Stimulated activated CD4-positive, alpha-beta T cell treated with anti-CD3 and anti-CD28 coated beads, Interleukin-15, amount 100 ng/mL, for 48 hours (primary cell): ENCODE results near the gene TSLP.

Experiments used
- DNase-seq, 2 donors: peaks; one replicate each; pipeline ENCODE4 v3.0.0-alpha.2; 2020; ENCODE audit warnings: low read depth in 2 of 2

TSLP gene

GRCh38 chr5:111095982-111096381 is 24.5 kb downstream of the TSLP start:
- DNase-seq, result no peak

DNA sequence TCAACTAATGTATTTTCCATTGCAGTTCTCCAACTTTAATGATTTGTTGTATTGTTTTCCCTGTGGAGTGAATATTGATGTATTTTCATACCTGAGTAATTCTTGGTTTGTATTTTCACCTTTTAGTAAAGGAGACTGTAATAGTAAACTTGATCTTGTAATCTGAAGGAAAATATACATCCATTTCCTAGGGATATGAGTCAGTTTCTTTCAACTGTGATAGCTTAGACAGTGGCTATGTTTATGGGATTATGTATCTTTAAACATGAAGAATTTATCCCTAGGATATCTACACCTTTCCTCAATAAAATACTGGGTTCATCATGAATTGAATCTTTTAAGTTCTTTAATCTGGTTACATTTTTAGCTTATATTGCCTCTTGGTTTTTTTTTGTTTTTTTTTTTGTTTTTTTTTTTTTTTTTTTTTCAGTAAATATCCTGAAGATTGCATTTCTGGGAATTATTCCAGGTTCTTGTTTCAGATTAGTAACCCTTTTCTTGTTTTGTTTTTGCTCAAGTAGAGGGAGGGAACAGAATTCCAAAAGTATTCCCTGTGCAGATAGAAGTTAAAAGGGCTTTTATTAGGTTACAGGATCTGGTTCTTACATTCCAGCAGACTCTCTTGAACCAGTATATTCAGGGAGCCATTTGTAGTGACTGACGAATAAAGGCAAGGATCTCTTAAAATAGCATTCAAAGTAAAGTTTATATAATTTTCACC is 27.7 kb downstream of the TSLP start:
- DNase-seq, result no peak

DNA sequence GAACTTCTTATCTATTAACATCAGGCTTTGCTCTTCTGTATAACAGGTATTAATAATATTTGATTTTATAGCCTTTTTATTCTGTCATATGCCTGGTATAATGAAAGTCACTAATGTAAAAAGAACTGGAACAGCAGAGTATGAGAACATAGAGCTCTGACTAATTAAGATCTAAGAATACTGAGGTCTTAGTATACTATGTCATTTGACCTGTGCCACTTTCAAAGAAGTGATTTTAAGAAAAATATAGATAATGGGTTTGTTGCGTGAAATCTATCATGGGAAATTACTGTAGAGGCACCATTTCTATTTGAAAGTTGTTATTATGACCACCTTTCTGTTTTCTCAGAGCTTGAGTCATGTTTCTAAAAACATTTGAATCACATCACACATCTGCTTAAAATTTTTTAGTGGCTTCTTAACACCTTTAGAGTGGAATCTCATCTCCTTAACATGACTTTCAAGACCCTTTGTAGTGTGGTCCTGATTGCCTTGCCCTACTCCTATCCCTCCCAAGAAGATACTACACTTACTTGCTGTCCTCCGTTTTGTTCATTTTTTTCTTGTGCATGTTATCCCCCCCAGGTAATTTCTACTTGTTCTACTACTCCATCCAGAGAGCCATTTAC is 34.9 kb downstream of the TSLP start:
- no peak for DNase-seq

DNA sequence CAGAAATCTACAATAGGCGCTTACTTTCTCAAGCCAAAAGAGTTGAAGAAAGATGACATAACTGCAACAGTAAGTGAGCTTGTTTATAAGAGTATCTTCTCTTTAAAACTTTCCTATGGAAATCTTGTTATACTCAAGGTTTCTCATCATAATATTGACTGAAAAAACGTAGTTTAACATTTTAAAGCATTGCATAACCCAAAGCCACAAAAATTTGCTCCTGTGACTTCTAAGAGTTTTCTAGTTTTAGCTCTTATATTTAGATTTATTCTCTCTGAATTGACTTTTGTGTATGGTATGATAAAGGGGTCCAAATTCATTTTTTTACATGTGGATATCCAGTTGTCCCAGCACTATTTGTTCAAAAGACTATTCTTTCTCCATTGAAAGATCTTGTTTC is 35.9 kb downstream of the TSLP start:
- DNase-seq, result no peak

DNA sequence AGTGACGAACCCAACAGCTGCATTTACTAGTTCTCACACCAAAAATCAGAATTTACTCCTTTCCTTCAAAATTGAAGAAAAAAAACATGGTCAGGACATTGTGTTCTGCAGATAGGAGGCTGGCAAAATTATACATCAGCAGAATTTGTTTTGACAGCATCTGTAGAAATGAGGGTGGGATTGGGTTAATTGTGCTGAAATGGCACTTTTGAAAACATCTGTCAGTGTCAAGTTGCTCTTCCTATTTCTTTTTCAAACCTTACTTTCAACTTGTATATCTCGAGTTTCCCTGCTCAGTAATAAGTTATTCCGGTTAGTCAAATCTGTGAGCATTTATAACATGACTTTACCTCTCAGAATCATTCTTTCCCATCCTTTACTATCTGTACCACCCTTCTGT is 40.4 kb downstream of the TSLP start:
- DNase-seq, result no peak

DNA sequence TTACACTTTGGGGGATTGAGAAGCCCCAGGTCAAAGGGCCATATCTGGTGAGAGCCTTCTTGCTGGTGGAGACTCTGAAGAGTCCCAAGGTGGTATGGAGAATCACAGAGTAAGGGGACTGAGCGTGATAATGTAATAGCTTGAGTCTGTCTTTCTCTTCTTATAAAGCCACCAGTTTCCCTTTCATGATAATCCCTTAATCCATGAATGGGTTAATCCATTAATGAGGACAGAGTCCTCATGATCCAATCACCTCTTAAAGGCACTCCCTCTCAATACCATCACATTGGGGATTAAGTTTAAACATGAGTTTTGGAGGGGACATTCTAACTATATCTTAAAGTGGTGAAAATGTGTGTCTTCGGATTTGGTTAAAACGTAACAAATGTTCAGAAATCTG is 42.2 kb downstream of the TSLP start:
- DNase-seq, result no peak

DNA sequence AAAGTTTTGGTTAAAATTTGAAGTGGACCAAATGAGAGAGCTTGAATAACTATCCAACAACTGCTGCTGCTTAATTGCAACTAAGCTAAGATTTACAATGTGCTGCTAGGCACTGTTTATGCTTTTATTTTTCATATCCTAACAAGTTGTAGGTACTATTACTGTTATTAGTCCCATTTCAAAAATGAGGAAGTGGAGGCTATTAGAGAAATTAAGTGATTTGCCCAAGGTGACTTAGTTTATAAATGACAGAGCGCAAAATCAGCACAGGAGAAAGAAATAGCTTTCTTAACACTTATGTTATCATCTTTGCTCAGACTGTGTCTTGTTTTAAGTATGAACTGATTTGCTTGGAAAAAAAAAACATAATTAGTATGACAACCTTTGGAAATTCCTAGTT is 43.7 kb downstream of the TSLP start:
- no peak for DNase-seq

DNA sequence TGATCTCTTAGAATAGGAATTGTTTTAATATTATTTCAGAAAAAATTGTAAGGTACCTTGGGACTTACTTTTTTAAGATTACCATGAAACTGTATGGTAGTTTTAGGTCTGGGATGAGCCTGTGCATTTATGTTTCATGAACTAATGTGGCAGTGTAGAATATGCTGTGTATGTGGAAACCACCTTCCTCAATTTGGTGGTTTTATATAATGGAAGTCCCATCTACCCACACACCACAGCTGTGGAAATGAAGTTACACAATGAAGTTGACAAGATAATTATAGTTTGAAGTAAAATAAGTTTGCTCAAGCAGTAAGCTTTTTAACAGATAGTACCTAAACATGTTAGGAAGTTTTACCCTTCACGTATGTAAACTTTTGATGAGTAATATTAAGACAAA is 45.0 kb downstream of the TSLP start:
- DNase-seq, result no peak

GRCh38 chr5:111117136-111117535 is 45.6 kb downstream of the TSLP start:
- DNase-seq, result no peak

DNA sequence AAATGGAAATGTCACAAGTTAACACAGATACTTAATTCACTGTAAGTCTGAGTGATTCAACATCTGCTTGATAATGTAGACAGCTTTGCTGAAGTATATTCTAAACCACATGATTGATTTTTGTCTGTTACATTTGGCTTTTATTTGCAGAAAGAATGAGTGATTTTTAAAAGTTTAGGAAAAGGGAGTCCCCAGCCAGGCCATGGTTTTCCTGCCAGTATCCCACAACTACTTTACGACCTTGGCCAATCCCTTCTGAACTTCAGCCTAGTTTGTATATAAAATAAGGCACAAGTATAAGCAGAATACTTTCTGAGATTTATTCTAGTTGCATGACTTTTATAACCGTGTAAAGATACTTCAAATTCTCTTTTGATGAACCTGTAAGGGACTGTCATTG is 47.7 kb downstream of the TSLP start:
- DNase-seq, result no peak

- DNase-seq, result no peak
Measured at GRCh38 chr5:111119856-111120255, 48.3 kb downstream of the TSLP start.

GRCh38 chr5:111120911-111121310 is 49.4 kb downstream of the TSLP start:
- no peak for DNase-seq

DNA sequence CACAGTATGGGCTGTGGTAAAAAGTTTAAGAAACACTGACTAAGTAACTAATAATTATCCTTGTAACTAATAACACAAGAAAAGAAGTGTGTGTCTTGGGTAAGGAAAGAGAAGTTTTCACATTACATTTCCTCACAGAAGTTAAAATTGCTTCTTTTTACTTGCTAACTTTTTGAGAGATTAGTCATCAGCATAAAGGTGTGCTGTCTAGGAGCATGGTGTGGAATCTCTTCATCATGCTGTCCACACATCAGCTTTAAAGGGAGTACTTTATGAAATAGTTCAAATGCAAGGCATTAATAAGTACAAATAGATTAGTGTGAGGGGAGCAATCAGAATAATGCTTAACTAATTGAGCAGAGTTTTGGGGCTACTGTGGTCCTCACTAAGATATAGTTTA is 50.4 kb downstream of the TSLP start:
- no peak for DNase-seq

DNA sequence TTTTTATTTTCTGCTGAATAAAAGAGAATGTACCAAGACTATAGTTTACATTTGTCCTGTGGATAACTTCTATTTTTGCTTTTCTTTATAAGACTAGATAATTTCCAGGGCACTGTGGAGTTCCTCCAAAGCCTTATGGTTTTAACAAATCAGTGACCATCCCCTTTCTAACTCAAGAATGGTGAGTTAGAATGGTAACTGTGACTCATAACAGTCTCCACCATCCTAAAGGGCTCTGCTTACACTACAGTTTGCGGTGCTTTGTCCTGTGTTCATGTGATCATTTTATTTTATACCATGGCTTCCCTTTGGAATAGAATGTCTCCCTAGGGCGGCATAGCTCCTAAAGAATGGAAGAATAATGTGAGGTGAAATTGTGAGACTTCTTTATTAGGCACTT is 50.9 kb downstream of the TSLP start:
- no peak for DNase-seq

DNA sequence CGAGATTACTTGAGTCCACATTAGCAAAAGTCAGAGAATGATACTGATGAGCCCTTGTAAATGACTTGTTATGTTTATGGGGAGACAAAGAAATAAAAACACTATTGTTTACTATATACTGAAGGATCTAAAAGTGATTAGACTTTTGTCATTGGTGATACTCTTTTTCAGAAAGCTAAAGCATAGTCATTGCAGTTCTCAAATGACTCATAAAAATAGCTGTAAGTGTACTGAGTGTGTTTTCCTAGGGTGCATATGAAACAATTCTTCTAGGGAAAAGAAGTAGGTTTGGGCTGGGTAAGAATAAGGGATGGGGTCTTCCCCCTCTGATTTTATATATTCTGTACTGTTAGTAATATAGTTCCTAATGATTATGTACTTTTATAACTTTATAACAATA is 53.3 kb downstream of the TSLP start:
- DNase-seq, result no peak

DNA sequence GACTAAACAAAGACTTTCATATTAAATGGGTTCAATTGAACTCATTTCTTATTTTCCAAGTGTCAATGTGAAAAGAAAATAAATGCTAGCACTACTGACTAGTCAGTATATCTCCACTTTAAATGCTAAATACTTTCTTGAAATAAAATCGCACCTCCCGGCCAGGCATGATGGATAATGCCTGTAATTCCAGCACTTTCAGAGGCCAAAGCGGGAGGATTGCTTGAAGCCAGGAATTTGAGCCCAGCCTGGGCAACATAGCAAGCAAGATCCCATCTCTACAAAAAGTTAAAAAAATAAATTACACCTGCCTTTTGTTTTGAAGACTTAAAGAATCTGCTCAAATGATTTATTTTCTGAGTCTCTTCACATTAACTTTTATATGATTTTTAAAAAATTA is 55.4 kb downstream of the TSLP start:
- no peak for DNase-seq
